NCI-H2227 treated with DMSO at 0.1 percent for 48 hours (cell line): ENCODE measurements around the gene COLQ.
"Not testable (repeated sequence)": the region's sequence is repeated elsewhere in the genome, so short reads cannot be mapped to it uniquely, and the experiment has no call there.

Experiments used
- DNase-seq: peaks from one replicate; lab custom pipeline; 2025; lab: John Stamatoyannopoulos, UW

COLQ gene

GRCh38 chr3:15491143-15491542 is 30.4 kb downstream of the COLQ start:
- no peak for DNase-seq

- no peak for DNase-seq
These were observed 31.3 kb downstream of the COLQ start for GRCh38 chr3:15490158-15490557.

GRCh38 chr3:15488002-15488401 is 33.5 kb downstream of the COLQ start:
- no peak for DNase-seq

- DNase-seq = no peak
These were observed 34.5 kb downstream of the COLQ start for GRCh38 chr3:15486979-15487378.

GRCh38 chr3:15486020-15486419 is 35.5 kb downstream of the COLQ start:
- no peak for DNase-seq

GRCh38 chr3:15484551-15484950 is 37.0 kb downstream of the COLQ start:
- DNase-seq = not testable (repeated sequence)

- no peak for DNase-seq
These were observed 41.9 kb downstream of the COLQ start for GRCh38 chr3:15479400-15480224.

GRCh38 chr3:15478640-15478979 is 42.9 kb downstream of the COLQ start:
- no peak for DNase-seq

GRCh38 chr3:15477951-15478639 is 43.4 kb downstream of the COLQ start:
- peak; percentile 48 for DNase-seq

GRCh38 chr3:15476378-15476777 is 45.1 kb downstream of the COLQ start:
- DNase-seq = no peak

- DNase-seq = no peak
These were observed 46.3 kb downstream of the COLQ start for GRCh38 chr3:15475161-15475560.

- no peak for DNase-seq
These were observed 49.6 kb downstream of the COLQ start for GRCh38 chr3:15471861-15472260.

- DNase-seq = no peak
These were observed 50.7 kb downstream of the COLQ start for GRCh38 chr3:15470849-15471248.

- DNase-seq = no peak
These were observed 51.2 kb downstream of the COLQ start for GRCh38 chr3:15470261-15470660.

- no peak for DNase-seq
These were observed 54.0 kb downstream of the COLQ start for GRCh38 chr3:15467227-15468181.

GRCh38 chr3:15465876-15466585 is 55.5 kb downstream of the COLQ start:
- no peak for DNase-seq

- no peak for DNase-seq
These were observed 59.1 kb downstream of the COLQ start for GRCh38 chr3:15462451-15462850.

GRCh38 chr3:15460891-15461531 is 60.5 kb downstream of the COLQ start:
- DNase-seq = no peak

- DNase-seq = no peak
These were observed 63.2 kb downstream of the COLQ start for GRCh38 chr3:15458212-15458780.

- DNase-seq = not testable (repeated sequence)
These were observed 64.6 kb downstream of the COLQ start for GRCh38 chr3:15456915-15457314.

- no peak for DNase-seq
These were observed 65.2 kb downstream of the COLQ start for GRCh38 chr3:15456321-15456720.
